Measurements from ENCODE around the gene MAP2K3. TPM values are rescaled to one million over a fixed set of nuclear protein-coding genes. Genes with fewer than 3 reads are reported as not detected.

Gene MAP2K3
- total RNA-seq, 2 donors from 2014 or later = 101 to 130 TPM

- Mint-ChIP-seq H3K27ac (no peak overlapping the region), H3K9me3 (no peaks in the 10 kb centered on the region), H3K36me3 (no peaks in the 10 kb centered on the region)
- ATAC-seq = no peak
- no peak for DNase-seq (ENCODE audit: low spot score in 2 of 2)
Measured at GRCh38 chr17:21250854-21251253, 33.7 kb upstream of the MAP2K3 start.

DNA sequence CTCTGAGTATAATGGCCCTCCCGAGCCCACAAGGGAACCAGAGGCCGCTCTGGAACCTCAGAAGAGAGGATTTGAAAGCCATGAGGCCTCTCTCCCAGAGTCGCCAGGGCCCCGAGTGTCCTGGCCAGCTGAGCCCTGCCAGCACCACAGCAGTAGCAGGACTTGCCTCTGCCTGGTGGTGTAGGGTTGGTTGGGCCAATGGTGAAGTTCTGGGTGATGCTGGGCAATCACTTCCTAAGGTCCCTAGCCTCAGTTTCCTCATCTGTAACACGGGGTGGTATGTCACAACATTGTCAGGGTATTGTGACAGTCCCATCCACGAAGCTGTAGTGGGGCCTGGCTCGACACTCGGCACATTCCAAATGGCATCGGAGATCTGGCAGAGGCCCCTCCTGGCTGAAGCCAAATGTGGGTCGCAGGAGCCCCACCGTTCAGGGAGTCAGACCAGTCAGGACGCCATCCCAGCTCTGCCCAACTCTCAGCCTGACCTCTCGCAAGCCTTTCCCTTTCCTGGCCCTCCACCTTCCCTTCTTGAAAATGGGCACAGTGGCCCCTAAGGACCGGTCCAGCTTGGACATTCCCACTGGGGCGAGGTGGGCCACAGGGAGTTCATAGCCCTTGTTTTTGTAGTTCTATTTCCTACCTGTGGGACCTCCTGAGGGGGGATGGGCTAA lies 33.0 kb upstream of the MAP2K3 start:
- Mint-ChIP-seq H3K9me3 (no peaks in the 10 kb centered on the region), H3K36me3 (no peaks in the 10 kb centered on the region), H3K27ac (no peak overlapping the region)
- DNase-seq (ENCODE audit: low spot score in 2 of 2) = no peak
- no peak for ATAC-seq

- ATAC-seq (no peak), DNase-seq (ENCODE audit: low spot score in 2 of 2) (no peak)
- Mint-ChIP-seq H3K36me3 (no peaks in the 10 kb centered on the region), H3K9me3 (no peaks in the 10 kb centered on the region), H3K27ac (peak overlapping the region in 1 of 2 donors; percentile 65)
Measured at GRCh38 chr17:21252289-21252795, 32.2 kb upstream of the MAP2K3 start.

GRCh38 chr17:21252796-21253645 lies 31.5 kb upstream of the MAP2K3 start, which contains the start of gene NATD1:
Gene NATD1 (minus strand): TSS chr17:21253410. CDS start chr17:21253264, 146 bp downstream.
- Mint-ChIP-seq H3K9me3 (no peaks in the 10 kb centered on the region), H3K36me3 (no peaks in the 10 kb centered on the region), H3K27ac (peak within 1 kb of the TSS in 1 of 2 donors; percentile 80)
- DNase-seq (ENCODE audit: low spot score in 2 of 2) (peak; percentile 67 to 83), ATAC-seq (peak; percentile 84 to 89)

- ATAC-seq = peak; percentile 1 to 42
- H3K36me3 Mint-ChIP-seq = no peaks in the 10 kb centered on the region
- DNase-seq (ENCODE audit: low spot score in 2 of 2) = no peak
- peak overlapping the region in 1 of 2 donors; percentile 80 for H3K27ac Mint-ChIP-seq
- no peaks in the 10 kb centered on the region for H3K9me3 Mint-ChIP-seq
Measured at GRCh38 chr17:21253646-21254441, 30.7 kb upstream of the MAP2K3 start.

DNA sequence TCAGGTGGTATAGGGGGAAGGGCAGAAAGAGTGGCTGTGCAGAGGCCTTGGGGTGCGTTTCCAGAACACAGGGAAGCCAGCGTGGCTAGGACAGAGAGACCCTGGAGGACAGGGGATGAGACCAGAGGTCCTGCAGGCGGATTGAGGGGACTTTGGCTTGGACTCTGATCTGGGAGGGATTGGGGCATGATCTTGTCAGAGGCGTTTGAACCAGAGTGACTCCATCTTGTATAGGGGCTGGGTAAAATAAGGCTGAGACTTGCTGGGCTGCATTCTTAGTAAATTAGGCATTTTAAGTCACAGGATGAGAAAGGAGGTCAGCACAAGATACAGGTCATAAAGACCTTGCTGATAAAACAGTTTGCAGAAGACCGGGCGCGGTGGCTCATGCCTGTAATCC lies 25.9 kb upstream of the MAP2K3 start:
- DNase-seq (ENCODE audit: low spot score in 2 of 2) (no peak), ATAC-seq (no peak)
- Mint-ChIP-seq H3K27ac (peak overlapping the region in 1 of 2 donors; percentile 72), H3K36me3 (no peaks in the 10 kb centered on the region), H3K9me3 (no peaks in the 10 kb centered on the region)

GRCh38 chr17:21262259-21262993 lies 22.1 kb upstream of the MAP2K3 start:
- DNase-seq (ENCODE audit: low spot score in 2 of 2) (no peak), ATAC-seq (no peak)
- H3K36me3 Mint-ChIP-seq = no peaks in the 10 kb centered on the region
- no peaks in the 10 kb centered on the region for H3K9me3 Mint-ChIP-seq
- H3K27ac Mint-ChIP-seq = no peak overlapping the region

DNA sequence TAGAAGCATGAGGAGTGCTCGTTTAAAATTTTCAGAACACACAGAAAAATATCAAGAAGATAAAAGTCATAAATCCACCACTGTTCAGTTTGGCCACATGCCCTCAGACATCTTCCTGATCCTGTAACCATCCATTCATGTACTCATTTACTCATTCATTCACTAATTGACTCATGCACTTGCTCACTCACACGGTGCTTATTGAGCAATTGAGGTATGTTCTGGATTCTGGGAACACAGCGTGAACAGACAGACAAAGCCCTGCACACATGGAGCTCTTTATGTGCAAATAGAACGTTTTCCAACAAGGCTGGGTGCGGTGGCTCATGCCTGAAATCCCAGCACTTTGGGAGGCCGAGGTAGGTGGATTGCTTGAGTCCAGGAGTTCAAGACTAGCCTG lies 21.1 kb upstream of the MAP2K3 start:
- DNase-seq (ENCODE audit: low spot score in 2 of 2) (no peak), ATAC-seq (peak; percentile 82 to 97)
- no peaks in the 10 kb centered on the region for H3K9me3 Mint-ChIP-seq
- H3K36me3 Mint-ChIP-seq = no peaks in the 10 kb centered on the region
- H3K27ac Mint-ChIP-seq = no peak overlapping the region

- DNase-seq (ENCODE audit: low spot score in 2 of 2) = no peak
- peak overlapping the region in 1 of 2 donors; percentile 48 for H3K27ac Mint-ChIP-seq
- H3K9me3 Mint-ChIP-seq = no peaks in the 10 kb centered on the region
- no peaks in the 10 kb centered on the region for H3K36me3 Mint-ChIP-seq
- no peak for ATAC-seq
Measured at GRCh38 chr17:21268596-21269188, 15.8 kb upstream of the MAP2K3 start.

- Mint-ChIP-seq H3K9me3 (no peaks in the 10 kb centered on the region), H3K36me3 (no peaks in the 10 kb centered on the region), H3K27ac (no peak overlapping the region)
- DNase-seq (ENCODE audit: low spot score in 2 of 2) = no peak
- ATAC-seq = no peak
Measured at GRCh38 chr17:21269394-21269793, 15.1 kb upstream of the MAP2K3 start.

DNA sequence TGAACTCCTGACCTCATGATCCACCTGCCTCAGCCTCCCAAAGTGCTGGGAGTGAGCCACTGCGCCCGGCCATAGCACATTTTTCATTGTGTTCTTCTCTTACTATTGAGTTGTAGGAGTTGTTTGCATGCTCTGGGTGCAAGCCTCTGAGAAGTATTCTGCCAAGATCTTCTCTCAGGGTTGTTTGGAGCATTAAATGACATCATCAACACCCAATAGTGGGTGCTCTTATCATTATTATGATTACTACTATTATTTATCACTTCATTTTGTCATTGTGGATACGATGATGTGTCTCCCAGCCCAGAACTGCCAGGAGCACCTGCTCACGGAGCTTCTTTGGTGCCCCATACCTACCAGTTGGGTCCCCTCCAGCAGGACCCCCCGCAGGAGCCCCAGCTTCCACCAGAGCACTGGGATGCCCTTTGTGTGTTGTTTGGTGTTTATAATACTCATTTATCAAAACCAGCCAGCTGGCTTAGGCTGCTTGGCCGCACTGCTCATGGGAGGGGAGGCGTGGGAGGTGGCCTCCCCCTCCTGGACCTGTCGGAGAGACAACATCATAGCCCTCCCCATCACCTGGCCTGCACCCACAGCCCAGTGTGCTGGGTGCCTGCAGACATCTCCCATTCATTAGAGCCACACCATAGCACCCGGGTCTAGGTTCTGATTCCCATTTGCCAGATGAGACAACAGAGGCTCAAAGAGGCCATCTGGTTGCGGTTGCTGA lies 12.9 kb upstream of the MAP2K3 start:
- no peaks in the 10 kb centered on the region for H3K36me3 Mint-ChIP-seq
- no peak for DNase-seq (ENCODE audit: low spot score in 2 of 2)
- no peaks in the 10 kb centered on the region for H3K9me3 Mint-ChIP-seq
- H3K27ac Mint-ChIP-seq = peak overlapping the region in 1 of 2 donors; percentile 29
- ATAC-seq = no peak

DNA sequence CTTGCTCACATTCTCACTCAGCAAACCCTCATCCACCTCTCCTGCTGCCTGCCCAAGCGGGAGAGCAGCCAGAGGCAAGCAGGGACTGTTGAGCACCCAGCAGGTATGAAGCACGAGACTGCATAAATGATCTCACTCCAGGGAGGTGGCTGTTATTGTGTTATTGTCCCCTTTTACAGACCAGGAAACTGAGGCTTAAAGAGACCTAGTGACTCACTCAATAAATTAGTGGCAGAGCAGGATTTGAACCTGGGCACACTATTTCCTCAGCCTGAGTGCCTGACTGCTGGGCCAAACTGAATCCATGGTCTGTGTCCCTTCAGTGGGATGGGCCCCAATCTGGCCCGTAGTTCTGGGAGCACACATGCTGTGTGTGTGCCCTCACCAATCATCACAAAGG lies 12.3 kb upstream of the MAP2K3 start:
- Mint-ChIP-seq H3K9me3 (no peaks in the 10 kb centered on the region), H3K36me3 (no peaks in the 10 kb centered on the region), H3K27ac (no peak overlapping the region)
- ATAC-seq = no peak
- DNase-seq (ENCODE audit: low spot score in 2 of 2) = no peak

DNA sequence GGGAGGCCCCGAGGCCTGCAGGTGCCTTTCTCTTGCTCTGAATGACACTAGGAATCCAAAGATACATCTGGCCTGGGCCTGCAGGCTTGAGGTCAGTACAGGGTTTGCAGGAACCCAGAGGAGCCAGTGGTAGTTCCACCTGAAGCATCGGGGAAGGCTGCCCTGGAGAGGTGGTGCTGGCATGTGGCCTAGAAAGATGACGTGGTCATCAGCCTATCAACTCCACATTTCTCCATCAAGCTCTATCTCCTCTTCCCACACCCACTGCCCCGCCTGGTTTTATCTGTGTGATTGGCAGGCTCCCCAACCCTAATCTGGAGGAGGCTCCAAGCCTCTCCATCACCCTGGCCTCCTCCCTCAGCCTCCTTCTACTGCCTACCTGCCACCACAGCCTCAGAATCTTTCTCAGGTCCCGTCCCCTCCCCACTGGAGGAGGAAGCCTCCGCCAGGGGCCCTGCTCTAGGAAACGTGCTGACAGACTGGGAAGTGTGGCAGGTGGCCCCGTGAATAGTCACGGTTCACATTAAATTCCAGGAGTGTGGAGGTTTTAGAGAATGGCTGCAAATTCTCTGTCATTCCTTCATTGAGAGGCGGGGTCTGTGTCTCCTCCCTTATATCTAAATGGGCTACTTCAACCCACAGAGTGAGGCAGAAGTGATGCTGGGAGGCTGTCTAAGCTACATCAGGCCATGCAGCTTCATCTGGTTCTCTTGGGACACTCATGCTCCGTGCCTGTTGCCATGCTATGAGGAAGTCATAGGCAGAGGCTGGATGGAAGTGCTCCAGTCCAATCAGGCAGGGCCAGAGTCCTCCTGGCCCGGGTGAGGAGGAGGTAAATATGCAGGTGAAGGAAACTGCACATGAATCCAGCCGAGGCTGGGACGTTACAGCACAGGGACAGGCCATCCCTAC lies 11.4 kb upstream of the MAP2K3 start:
- no peak overlapping the region for H3K27ac Mint-ChIP-seq
- ATAC-seq = no peak
- DNase-seq (ENCODE audit: low spot score in 2 of 2) = no peak
- H3K36me3 Mint-ChIP-seq = no peaks in the 10 kb centered on the region
- no peaks in the 10 kb centered on the region for H3K9me3 Mint-ChIP-seq

GRCh38 chr17:21275047-21275578 lies 9.4 kb upstream of the MAP2K3 start:
- DNase-seq (ENCODE audit: low spot score in 2 of 2) = no peak
- no peak for ATAC-seq

More at GRCh38 chr17:21275047-21275578, 9.4 kb upstream of the MAP2K3 start:
- Mint-ChIP-seq H3K27ac (peak overlapping the region in 1 of 2 donors; percentile 50), H3K36me3 (no peaks in the 10 kb centered on the region), H3K9me3 (no peaks in the 10 kb centered on the region)

All from activated naive CD4-positive, alpha-beta T cell treated with anti-CD3 and anti-CD28 coated beads, Interleukin-2, amount 50 U/mL, for 72 hours (primary cell).